Activated T-helper 1 cell treated with anti-CD3 and anti-CD28 coated beads, Interleukin-12 subunit alpha, Interleukin-12 subunit beta, Interleukin-2, Interleukin-4 antibody, amounts not matched to agents 30 ng/mL and 10 ng/mL and 1 ng/mL, durations not matched to agents 14 hours and 24 hours and 36 hours (primary cell): Measurements from ENCODE around the gene UBE2A. TPM values are rescaled to one million over a fixed set of nuclear protein-coding genes. Genes with fewer than 3 reads are reported as not detected.

Source experiments
- DNase-seq: peaks from one replicate; pipeline ENCODE4 v3.0.0; 2021; ENCODE audit warnings: low spot score
- H3K27ac Mint-ChIP-seq: one replicate; pipeline ENCODE4 v1.8.0; 2021; ENCODE audit warnings: mild to moderate bottlenecking, mixed read lengths
- H3K27me3 Mint-ChIP-seq: one replicate; pipeline ENCODE4 v1.8.0; 2022; ENCODE audit warnings: mild to moderate bottlenecking, moderate library complexity, mixed read lengths; ENCODE audit not compliant: insufficient read depth
- H3K36me3 Mint-ChIP-seq: one replicate; pipeline ENCODE4 v1.8.0; 2021; ENCODE audit warnings: low read depth, mixed read lengths
- H3K4me1 Mint-ChIP-seq: one replicate; pipeline ENCODE4 v1.8.0; 2021; ENCODE audit warnings: low read depth, mixed read lengths
- H3K4me3 Mint-ChIP-seq: one replicate; pipeline ENCODE4 v1.8.0; 2021; ENCODE audit warnings: mild to moderate bottlenecking, moderate library complexity, mixed read lengths
- H3K9me3 Mint-ChIP-seq: one replicate; pipeline ENCODE4 v1.8.0; 2021; ENCODE audit warnings: mixed read lengths
- intact Hi-C: fragments of 100-400 bp; cut with micrococcal nuclease; formaldehyde crosslinking; loops from one replicate; pipeline ENCODE4 v1.15.1; 2024
- total RNA-seq: library from RNA; stranded (reverse); gene quantifications from 2 replicates; pipeline ENCODE4 v1.2.3, GENCODE V29; 2022

UBE2A gene
- 60.1 and 61.3 TPM in 2 replicates for total RNA-seq

- DNase-seq = peak; percentile 81
- Mint-ChIP-seq H3K27ac (peak within 1 kb of the TSS; percentile 77), H3K4me1 (peaks cover 19% of the 10 kb centered on the region), H3K9me3 (no peaks in the 10 kb centered on the region), H3K4me3 (peak within 1 kb of the TSS; percentile 86), H3K36me3 (peaks cover 3% of the 10 kb centered on the region), H3K27me3 (no peaks in the 10 kb centered on the region)
- intact Hi-C loops = loop anchor here (1.0 to 5.0 kb wide), 7 partner anchors 9 to 368 kb away; partner anchors contain the start of genes NKAP, NKRF, SEPTIN6 and STEEP1
These were observed at the start of gene UBE2A for GRCh38 chrX:119574394-119575266. Gene UBE2A, plus strand, starts transcription at chrX:119574563. Its CDS starts 149 bp downstream, at chrX:119574712.

GRCh38 chrX:119529345-119530276 is 44.8 kb upstream of the UBE2A start:
- peaks cover 7% of the 10 kb centered on the region for H3K36me3 Mint-ChIP-seq
- no peaks in the 10 kb centered on the region for H3K27me3 Mint-ChIP-seq
- H3K4me3 Mint-ChIP-seq = no peak overlapping the region
- H3K4me1 Mint-ChIP-seq = peaks cover 7% of the 10 kb centered on the region
- intact Hi-C loops = no loop called here
- no peak overlapping the region for H3K27ac Mint-ChIP-seq
- no peak for DNase-seq
- H3K9me3 Mint-ChIP-seq = no peaks in the 10 kb centered on the region

GRCh38 chrX:119537487-119537886 is 36.9 kb upstream of the UBE2A start:
- H3K27ac Mint-ChIP-seq = no peak overlapping the region
- peaks cover 8% of the 10 kb centered on the region for H3K36me3 Mint-ChIP-seq
- no peaks in the 10 kb centered on the region for H3K9me3 Mint-ChIP-seq
- H3K4me1 Mint-ChIP-seq = no peaks in the 10 kb centered on the region
- no peaks in the 10 kb centered on the region for H3K27me3 Mint-ChIP-seq
- DNase-seq = no peak
- no peak overlapping the region for H3K4me3 Mint-ChIP-seq
- intact Hi-C loops = no loop called here

- Mint-ChIP-seq H3K4me1 (no peaks in the 10 kb centered on the region), H3K4me3 (no peak overlapping the region), H3K27ac (no peak overlapping the region), H3K36me3 (peaks cover 8% of the 10 kb centered on the region), H3K27me3 (no peaks in the 10 kb centered on the region), H3K9me3 (no peaks in the 10 kb centered on the region)
- intact Hi-C loops = no loop called here
- no peak for DNase-seq
These were observed 34.5 kb upstream of the UBE2A start for GRCh38 chrX:119539872-119540271.

- no peaks in the 10 kb centered on the region for H3K4me1 Mint-ChIP-seq
- no peaks in the 10 kb centered on the region for H3K9me3 Mint-ChIP-seq
- intact Hi-C loops = no loop called here
- H3K27ac Mint-ChIP-seq = no peak overlapping the region
- no peaks in the 10 kb centered on the region for H3K27me3 Mint-ChIP-seq
- no peak overlapping the region for H3K4me3 Mint-ChIP-seq
- peaks cover 6% of the 10 kb centered on the region for H3K36me3 Mint-ChIP-seq
- no peak for DNase-seq
These were observed 33.2 kb upstream of the UBE2A start for GRCh38 chrX:119541188-119541587.

- no peak for DNase-seq
- no peaks in the 10 kb centered on the region for H3K36me3 Mint-ChIP-seq
- H3K9me3 Mint-ChIP-seq = no peaks in the 10 kb centered on the region
- no peak overlapping the region for H3K27ac Mint-ChIP-seq
- no peak overlapping the region for H3K4me3 Mint-ChIP-seq
- H3K27me3 Mint-ChIP-seq = no peaks in the 10 kb centered on the region
- peaks cover 4% of the 10 kb centered on the region for H3K4me1 Mint-ChIP-seq
- intact Hi-C loops = no loop called here
These were observed 24.9 kb upstream of the UBE2A start for GRCh38 chrX:119549327-119550016.

GRCh38 chrX:119552508-119552907 is 21.9 kb upstream of the UBE2A start:
- Mint-ChIP-seq H3K4me3 (no peak overlapping the region), H3K27ac (no peak overlapping the region), H3K4me1 (peaks cover 4% of the 10 kb centered on the region), H3K36me3 (peaks cover 6% of the 10 kb centered on the region), H3K27me3 (no peaks in the 10 kb centered on the region), H3K9me3 (no peaks in the 10 kb centered on the region)
- intact Hi-C loops = no loop called here
- DNase-seq = no peak

- Mint-ChIP-seq H3K4me3 (peak within 1 kb of the TSS; percentile 93), H3K27me3 (peaks cover 2% of the 10 kb centered on the region), H3K4me1 (peaks cover 15% of the 10 kb centered on the region), H3K36me3 (no peaks in the 10 kb centered on the region), H3K9me3 (no peaks in the 10 kb centered on the region), H3K27ac (peak within 1 kb of the TSS; percentile 92)
- intact Hi-C loops = loop anchor here (1.0 to 2.0 kb wide), 4 partner anchors 9 to 306 kb away; partner anchors contain the start of genes NDUFA1, NKRF, RNF113A and SLC25A5
- peak; percentile 80 for DNase-seq
These were observed 9.2 kb upstream of the UBE2A start, which contains the start of gene STEEP1 for GRCh38 chrX:119565107-119565663. Gene STEEP1, minus strand, starts transcription at chrX:119565409. Its CDS starts 54 bp downstream, at chrX:119565355.

GRCh38 chrX:119570351-119570835 is 4.0 kb upstream of the UBE2A start:
- H3K9me3 Mint-ChIP-seq = no peaks in the 10 kb centered on the region
- H3K27ac Mint-ChIP-seq = no peak overlapping the region
- no peak for DNase-seq
- intact Hi-C loops = loop anchor here (5.0 kb wide), 2 partner anchors 77 to 372 kb away; partner anchors contain the start of gene NKAP
- no peak overlapping the region for H3K4me3 Mint-ChIP-seq
- H3K4me1 Mint-ChIP-seq = peaks cover 11% of the 10 kb centered on the region
- H3K27me3 Mint-ChIP-seq = peaks cover 2% of the 10 kb centered on the region
- H3K36me3 Mint-ChIP-seq = no peaks in the 10 kb centered on the region

- H3K27me3 Mint-ChIP-seq = peaks cover 2% of the 10 kb centered on the region
- H3K36me3 Mint-ChIP-seq = no peaks in the 10 kb centered on the region
- peak overlapping the region; percentile 86 for H3K4me3 Mint-ChIP-seq
- H3K9me3 Mint-ChIP-seq = no peaks in the 10 kb centered on the region
- intact Hi-C loops = loop anchor here (5.0 kb wide), 2 partner anchors 74 to 369 kb away; partner anchors contain the start of gene NKAP
- DNase-seq = no peak
- H3K27ac Mint-ChIP-seq = no peak overlapping the region
- H3K4me1 Mint-ChIP-seq = peaks cover 14% of the 10 kb centered on the region
These were observed 1.1 kb upstream of the UBE2A start for GRCh38 chrX:119573222-119573621.

GRCh38 chrX:119573840-119574393 is 446 bp upstream of the UBE2A start:
- H3K27me3 Mint-ChIP-seq = peaks cover 2% of the 10 kb centered on the region
- intact Hi-C loops = loop anchor here (1.0 to 5.0 kb wide), 7 partner anchors 9 to 368 kb away; partner anchors contain the start of genes NKAP, NKRF, SEPTIN6 and STEEP1
- peak overlapping the region; percentile 66 for H3K27ac Mint-ChIP-seq
- peak overlapping the region; percentile 86 for H3K4me3 Mint-ChIP-seq
- peaks cover 19% of the 10 kb centered on the region for H3K4me1 Mint-ChIP-seq
- H3K9me3 Mint-ChIP-seq = no peaks in the 10 kb centered on the region
- no peak for DNase-seq
- peaks cover 3% of the 10 kb centered on the region for H3K36me3 Mint-ChIP-seq
